ENCODE results near the gene GGACT.

- TF ChIP-seq CTCF (IDR thresholded peaks at IDR 0.05): no peak
- no peak for TF ChIP-seq POLR2A (IDR thresholded peaks at IDR 0.05)
These were observed 69.0 kb downstream of the GGACT start for GRCh38 chr13:100519626-100520025.

Measured in thyroid gland (tissue), 4 donors.